AG10803 (cell line): ENCODE data around the gene BCKDHA.

Experiments used
- DNase-seq: peaks from one replicate; pipeline ENCODE4 v3.0.0; 2010; ENCODE audit warnings: low read depth
- H3K4me3 ChIP-seq: 2 replicates; pipeline ENCODE4 v1.5.1; 2011; ENCODE audit warnings: mild to moderate bottlenecking, low read length, control low read depth
- TF ChIP-seq, protein P1 (sequence below): conservative IDR thresholded peaks from 2 replicates; pipeline ENCODE4 v1.5.1; 2011; ENCODE audit warnings: mild to moderate bottlenecking, low read length, control low read depth, inconsistent platforms

The BCKDHA gene

DNA sequence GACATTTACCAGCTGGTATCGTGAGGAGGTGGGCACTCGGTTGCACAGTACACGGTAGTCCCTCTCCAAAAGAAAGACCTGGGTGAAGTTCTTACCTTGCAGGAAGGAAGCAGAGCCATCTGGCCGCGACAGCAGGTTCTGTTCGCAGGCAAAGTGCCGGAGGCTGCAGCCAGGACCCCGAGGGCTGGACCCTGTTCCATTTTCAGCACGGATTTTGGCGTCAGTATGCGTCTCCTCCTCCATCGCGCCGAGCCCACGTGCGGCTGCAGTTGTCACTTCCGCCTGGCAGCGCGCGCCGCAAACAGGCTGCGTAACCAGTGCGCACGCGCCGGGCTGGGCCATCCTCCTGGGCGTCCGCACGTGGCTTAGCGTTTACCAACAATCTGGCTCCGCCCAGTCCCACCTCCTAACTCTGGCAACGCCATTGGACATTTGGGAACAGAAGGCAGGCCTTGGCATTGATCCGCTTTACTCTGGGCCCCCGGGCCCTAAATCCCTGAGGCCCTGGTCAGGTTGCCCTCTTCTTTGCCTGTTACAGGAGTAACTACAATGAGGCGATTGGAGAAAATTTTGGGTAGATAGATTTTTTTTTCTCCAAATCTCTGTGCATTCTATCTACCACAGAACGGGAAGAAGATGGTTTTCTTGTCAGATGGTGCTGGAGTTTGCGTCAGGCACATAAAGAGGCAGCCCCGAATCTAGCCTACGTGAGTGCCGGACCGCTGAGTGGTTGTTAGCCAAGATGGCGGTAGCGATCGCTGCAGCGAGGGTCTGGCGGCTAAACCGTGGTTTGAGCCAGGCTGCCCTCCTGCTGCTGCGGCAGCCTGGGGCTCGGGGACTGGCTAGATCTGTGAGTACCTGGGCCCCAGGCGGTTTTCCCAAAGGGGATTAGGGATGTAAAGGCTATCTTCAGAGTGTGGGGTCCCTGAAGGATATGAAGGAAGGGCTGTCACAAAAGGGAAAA is at the start of gene BCKDHA, which contains the start of gene EXOSC5:
BCKDHA (plus strand) TSS at position 733 of the 964 bp plus-strand sequence; CDS start at position 743, 10 bp downstream.
EXOSC5 (minus strand) TSS at position 274 of the 964 bp plus-strand sequence; CDS start at position 243, 31 bp downstream.
- peak; percentile 100 for DNase-seq
- TF ChIP-seq, protein P1, sequence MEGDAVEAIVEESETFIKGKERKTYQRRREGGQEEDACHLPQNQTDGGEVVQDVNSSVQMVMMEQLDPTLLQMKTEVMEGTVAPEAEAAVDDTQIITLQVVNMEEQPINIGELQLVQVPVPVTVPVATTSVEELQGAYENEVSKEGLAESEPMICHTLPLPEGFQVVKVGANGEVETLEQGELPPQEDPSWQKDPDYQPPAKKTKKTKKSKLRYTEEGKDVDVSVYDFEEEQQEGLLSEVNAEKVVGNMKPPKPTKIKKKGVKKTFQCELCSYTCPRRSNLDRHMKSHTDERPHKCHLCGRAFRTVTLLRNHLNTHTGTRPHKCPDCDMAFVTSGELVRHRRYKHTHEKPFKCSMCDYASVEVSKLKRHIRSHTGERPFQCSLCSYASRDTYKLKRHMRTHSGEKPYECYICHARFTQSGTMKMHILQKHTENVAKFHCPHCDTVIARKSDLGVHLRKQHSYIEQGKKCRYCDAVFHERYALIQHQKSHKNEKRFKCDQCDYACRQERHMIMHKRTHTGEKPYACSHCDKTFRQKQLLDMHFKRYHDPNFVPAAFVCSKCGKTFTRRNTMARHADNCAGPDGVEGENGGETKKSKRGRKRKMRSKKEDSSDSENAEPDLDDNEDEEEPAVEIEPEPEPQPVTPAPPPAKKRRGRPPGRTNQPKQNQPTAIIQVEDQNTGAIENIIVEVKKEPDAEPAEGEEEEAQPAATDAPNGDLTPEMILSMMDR, result no peak
- peak within 1 kb of the TSS; percentile 97 for H3K4me3 ChIP-seq

DNA sequence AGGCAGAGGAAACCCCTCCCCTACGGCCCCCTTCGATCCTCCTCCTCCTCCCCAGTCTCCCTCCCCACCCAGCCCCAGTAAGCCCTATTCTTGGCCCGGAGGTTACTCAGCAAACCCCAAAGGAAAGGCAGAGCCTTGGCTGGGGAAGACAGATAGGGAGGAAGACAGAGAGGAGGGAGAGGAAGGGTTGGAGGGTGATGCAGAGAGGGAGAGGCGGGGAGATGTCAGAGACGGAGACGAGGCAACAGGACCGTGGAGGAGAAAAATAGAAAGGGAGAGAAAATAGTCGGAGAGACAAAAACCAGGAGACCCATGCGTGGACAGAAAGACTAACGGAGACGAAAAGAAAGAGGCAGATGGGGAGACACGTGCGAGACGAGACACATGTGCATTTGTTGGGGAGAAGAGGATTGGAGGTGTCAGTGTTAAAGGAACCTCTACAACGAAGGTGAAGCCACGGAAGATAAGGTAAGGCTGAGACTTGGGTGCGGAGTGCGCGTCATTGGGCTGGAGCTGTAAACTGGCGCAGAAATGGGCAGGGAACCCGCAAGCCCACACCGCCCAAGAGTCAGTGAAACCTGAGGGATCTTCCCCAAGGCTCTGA is 46.8 kb upstream of the BCKDHA start:
- TF ChIP-seq, protein P1, result no peak
- peak overlapping the region; percentile 92 for H3K4me3 ChIP-seq
- peak; percentile 20 for DNase-seq

DNA sequence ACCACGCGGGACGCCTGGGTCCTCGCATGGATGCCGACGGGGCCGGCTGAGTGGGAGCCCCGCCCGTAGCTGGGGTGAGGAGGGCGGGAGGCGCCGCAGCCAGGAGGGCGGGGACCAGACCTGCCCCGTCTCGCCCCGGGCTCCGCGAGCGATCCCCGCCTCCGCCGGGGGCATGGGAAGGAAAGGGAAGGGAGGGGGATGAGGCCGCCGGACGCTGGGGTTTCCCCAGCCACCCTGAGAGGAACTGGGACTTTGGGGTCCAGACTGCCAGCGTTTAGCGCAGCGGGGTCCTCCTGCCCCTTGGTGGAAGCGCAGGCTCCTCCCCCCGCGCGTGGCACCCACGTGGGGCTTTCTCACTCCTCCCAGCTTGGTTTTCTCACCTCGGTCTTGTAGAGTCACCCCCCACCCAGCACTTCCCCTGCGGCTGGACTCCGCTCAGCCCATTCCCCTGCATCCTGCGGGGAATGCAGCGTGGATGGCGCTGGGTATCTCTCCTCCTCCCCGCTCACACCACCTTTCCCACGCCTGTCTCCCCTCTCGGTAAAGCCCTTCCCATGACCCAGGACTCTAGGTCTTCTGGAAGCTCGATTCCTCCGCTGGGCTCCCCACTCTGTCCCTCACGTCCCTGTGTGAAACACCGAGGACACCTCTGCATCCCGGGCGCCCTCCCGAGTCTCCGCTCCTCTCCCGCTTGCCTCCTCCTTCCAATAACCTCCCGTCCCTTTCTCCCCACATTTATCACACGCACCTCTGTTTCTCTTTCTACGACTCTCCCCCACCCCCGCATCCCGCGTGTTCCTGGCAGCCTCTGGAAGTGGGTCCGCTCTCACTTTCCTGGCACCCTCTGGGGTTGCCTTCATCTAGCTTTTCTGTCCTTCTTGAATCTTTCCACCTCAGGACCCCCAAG is 46.0 kb upstream of the BCKDHA start:
- TF ChIP-seq, protein P1, result no peak
- peak; percentile 42 for DNase-seq
- H3K4me3 ChIP-seq, result peak overlapping the region; percentile 92

DNA sequence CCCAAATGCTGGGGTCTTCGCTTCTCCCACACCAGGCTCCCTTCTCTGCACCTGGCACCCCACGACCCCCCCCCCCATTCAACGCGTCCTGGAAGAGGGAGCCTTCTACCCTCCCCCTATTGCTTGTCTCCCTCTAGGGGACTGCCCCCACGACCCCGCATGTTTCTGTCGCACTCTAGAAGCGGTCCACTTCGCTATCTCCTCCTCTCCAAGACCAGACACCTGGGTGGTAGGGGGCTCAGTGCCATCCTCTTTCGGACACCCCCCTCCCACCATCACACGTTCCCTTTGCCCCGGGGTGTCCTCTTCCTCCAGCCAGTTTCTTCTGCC is 45.4 kb upstream of the BCKDHA start:
- no peak for DNase-seq
- H3K4me3 ChIP-seq, result peak overlapping the region; percentile 92
- TF ChIP-seq, protein P1, result no peak

DNA sequence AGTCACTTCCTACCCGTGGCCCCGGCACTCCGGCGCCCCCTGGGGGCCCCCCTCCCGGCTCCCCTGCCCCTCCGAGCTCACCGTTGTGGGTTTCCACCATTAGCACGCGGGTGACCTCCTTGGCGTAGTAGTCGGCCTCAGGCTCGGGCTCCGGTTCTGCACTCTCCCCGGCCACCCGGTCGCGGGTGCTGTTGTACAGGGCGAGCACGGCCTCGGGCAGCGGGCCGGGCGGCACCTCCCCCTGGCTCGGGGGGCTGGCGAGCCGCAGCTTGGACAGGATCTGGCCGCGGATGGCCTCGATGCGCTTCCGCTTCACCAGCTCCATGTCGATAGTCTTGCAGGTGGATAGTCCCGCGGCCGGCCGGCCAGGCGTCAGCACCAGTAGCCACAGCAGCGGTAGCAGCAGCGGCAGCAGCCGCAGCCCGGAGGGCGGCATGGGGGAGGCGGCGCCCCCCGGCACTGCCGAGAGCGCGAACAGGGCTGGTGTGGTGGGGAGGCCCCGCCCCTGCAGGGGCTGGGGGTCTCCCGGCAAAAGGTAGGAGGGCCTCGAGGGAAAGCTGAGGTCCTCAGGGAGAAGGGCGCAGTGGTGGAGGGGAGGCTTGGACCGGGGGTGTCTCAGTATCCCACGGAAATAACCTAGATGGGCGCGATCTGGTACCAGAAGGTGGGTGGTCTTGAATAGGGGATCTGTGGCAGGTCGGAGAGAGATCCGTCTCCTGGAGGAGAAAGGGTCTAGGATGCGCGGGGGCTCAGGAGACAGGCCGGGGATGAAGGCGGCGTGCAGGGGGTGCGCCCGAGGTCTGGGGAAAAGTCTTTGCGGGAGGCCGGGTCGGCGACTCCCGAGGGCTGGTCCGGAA is 44.8 kb upstream of the BCKDHA start:
- TF ChIP-seq, protein P1, result peak; percentile 58
- peak overlapping the region; percentile 92 for H3K4me3 ChIP-seq
- DNase-seq, result peak; percentile 45
